ENCODE data around the gene GPR3.

The GPR3 gene

DNA sequence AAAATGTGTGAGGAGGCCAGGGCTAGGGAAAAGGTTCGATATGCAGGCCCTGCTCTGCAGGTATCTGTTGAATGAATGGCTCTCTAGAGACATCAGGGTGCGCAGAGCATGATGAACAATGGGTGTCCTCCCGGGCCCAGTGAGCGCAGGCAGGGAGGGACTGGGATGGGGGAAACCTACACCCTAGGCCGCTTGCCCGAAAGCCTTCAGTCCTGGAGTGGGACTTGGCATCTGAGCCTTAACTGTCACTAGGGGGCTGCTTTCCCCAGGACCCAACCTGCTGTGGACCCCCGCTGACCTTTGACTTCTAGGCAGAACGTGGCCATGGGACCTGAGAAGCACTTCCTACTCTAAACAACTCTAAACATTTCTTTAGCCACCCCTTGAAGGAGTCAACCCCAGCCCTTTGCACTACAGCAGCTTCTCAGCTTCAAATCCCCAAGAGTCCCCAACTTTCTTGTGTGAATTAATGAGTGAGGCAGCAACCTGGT, 25.2 kb upstream of the GPR3 start:
- H3K27ac ChIP-seq, result peak overlapping the region; percentile 100
- DNase-seq (ENCODE audit: low spot score), result no peak
- ChIA-PET POLR2A (ENCODE audit: low non-redundant PET) (interaction anchor here (0.7 to 1.1 kb wide), 4 partner anchors 9 to 20 kb away, joined by 3 to 5 read pairs (median 4); no protein-coding TSS in a partner anchor), CTCF (interaction anchor here (1.3 to 3.0 kb wide), 5 partner anchors 20 to 66 kb away, joined by 3 to 19 read pairs (median 5); no protein-coding TSS in a partner anchor)
- TF ChIP-seq, protein P1, sequence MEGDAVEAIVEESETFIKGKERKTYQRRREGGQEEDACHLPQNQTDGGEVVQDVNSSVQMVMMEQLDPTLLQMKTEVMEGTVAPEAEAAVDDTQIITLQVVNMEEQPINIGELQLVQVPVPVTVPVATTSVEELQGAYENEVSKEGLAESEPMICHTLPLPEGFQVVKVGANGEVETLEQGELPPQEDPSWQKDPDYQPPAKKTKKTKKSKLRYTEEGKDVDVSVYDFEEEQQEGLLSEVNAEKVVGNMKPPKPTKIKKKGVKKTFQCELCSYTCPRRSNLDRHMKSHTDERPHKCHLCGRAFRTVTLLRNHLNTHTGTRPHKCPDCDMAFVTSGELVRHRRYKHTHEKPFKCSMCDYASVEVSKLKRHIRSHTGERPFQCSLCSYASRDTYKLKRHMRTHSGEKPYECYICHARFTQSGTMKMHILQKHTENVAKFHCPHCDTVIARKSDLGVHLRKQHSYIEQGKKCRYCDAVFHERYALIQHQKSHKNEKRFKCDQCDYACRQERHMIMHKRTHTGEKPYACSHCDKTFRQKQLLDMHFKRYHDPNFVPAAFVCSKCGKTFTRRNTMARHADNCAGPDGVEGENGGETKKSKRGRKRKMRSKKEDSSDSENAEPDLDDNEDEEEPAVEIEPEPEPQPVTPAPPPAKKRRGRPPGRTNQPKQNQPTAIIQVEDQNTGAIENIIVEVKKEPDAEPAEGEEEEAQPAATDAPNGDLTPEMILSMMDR (conservative IDR thresholded peaks at IDR 0.05; ENCODE audit: low read depth), result no peak

DNA sequence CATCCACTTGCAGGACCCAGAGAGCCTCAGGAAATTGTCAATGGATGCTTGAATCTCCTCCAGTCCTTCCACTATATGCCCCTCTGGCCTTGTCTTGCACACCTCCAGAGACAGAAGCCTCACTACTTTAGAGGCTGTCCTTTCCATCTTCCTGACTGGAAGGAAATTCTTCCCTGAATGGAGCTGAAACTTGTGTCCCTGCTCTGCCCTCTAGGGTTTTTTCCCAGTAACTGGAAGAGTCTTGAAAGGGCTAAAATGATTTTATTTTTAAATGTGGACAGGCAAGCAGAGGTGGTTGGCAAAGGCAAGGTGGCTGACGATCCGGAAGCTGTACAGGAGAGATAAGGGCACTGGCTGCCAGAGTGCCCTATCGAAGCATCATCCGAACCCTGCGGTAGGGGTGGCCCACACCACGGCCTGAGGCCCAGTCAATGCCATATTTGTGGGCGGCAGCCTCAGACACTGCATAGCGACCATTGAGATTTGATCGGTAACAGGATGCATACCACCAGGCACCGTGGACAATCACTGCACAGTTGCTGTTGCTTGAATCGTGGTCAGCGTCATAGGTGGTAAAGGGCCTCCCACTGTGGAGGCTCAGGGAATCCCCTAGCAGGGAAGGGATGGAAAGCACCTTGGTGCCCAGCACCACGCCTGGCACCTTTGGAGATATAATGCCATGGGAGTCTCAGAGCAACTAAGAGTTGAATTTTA, 23.4 kb upstream of the GPR3 start:
- TF ChIP-seq, protein P1 (conservative IDR thresholded peaks at IDR 0.05; ENCODE audit: low read depth), result no peak; the same call in 1 of the 2 replicates
- H3K27ac ChIP-seq, result peak overlapping the region; percentile 100
- CTCF ChIA-PET, result interaction anchor here (0.5 to 1.2 kb wide), 6 partner anchors 12 to 323 kb away, joined by 3 to 6 read pairs (median 3); no protein-coding TSS in a partner anchor
- POLR2A ChIA-PET (ENCODE audit: low non-redundant PET), result interaction anchor here (0.6 kb wide), 1 partner anchor 70 kb away, joined by 3 read pairs; no protein-coding TSS in a partner anchor
- DNase-seq (ENCODE audit: low spot score), result no peak

DNA sequence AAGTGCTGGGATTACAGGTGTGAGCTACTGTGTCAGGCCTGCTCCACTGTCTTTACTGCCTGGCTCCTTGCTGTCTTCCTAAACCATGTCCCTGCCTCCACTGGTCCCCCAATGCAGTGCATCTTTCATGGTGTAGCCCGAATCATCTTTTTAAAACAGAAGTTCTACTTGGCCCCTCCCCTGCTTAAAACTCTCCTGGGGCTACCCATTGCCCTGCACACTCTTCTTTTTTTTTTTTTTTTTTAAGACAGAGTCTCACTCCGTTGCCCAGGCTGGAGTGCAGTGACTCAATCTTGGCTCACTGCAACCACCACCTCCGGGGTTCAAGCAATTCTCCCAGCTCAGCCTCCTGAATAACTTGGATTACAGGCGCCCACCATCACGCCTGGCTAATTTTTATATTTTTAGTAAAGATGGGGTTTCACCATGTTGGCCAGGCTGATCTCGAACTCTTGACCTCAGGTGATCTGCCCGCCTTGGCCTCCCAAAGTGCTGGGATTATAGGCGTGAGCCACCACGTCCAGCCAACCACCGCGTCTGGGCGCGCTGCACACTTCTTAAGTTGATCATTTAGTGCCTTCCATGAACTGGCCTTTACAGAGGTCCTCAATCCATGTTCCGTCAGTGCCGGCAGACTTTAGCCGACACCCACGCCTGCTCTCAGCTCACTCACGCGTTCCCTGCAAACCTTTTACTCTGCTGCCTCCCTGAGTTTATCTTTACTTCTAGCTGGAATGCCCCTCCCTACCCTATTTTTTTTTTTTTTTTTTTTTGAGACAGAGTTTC, 20.2 kb upstream of the GPR3 start:
- DNase-seq (ENCODE audit: low spot score), result no peak
- CTCF ChIA-PET, result interaction anchor here (0.6 kb wide), 2 partner anchors 23 to 234 kb away, joined by 4 to 5 read pairs; no protein-coding TSS in a partner anchor
- TF ChIP-seq, protein P1 (conservative IDR thresholded peaks at IDR 0.05; ENCODE audit: low read depth), result no peak

DNA sequence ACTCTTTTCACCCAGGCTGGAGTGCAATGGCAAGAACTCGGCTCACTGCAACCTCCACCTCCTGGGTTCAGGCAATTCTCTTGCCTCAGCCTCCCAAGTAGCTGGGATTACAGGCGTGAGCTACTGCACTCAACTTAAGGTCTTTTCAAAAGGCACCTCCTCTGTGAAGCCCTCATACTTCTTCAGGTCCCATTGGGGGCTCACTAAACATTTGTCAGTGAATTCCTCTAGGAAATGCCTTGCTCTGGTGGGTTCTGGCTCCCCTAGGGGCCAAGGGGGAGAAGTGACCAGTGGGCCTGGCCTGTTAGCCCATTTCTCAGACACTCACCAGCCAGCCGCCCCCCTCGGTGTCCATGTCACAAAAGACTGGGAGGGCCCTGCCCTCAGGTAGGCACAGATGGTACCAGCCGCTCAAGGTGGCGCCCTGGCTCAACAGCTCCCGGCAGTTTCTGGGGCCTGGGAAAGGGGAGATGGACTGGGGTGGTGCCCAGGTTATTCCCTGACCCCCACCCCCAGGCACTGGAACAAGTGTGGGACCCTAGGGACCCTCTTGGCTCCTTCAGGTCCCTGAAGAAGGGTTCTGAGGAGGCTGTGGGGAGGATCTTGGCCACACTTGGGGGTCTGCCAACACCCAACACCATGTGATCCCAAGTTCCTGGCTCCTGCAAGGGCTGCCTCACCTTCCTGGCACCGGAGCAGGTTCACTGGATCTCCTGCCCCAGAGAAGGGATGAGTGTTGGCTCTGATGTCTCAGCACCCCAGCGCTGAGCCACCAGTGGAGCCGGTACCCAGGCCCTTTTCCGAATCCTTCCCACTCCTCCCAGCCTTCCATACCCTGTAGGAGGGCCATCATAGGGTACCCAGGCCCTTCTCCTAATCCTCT, 19.4 kb upstream of the GPR3 start:
- H3K27ac ChIP-seq, result no peak overlapping the region; the same call in 1 of the 2 replicates
- no peak for DNase-seq (ENCODE audit: low spot score)
- TF ChIP-seq, protein P1 (conservative IDR thresholded peaks at IDR 0.05; ENCODE audit: low read depth), result no peak
- ChIA-PET POLR2A (ENCODE audit: low non-redundant PET) (no interaction called here), CTCF (interaction anchor here (0.6 kb wide), 2 partner anchors 22 to 234 kb away, joined by 4 to 5 read pairs; no protein-coding TSS in a partner anchor)

More for the DNA sequence above, 20.2 kb upstream of the GPR3 start:
- H3K27ac ChIP-seq, result peak overlapping the region; percentile 33; the same call in 1 of the 2 replicates
- POLR2A ChIA-PET (ENCODE audit: low non-redundant PET), result no interaction called here

DNA sequence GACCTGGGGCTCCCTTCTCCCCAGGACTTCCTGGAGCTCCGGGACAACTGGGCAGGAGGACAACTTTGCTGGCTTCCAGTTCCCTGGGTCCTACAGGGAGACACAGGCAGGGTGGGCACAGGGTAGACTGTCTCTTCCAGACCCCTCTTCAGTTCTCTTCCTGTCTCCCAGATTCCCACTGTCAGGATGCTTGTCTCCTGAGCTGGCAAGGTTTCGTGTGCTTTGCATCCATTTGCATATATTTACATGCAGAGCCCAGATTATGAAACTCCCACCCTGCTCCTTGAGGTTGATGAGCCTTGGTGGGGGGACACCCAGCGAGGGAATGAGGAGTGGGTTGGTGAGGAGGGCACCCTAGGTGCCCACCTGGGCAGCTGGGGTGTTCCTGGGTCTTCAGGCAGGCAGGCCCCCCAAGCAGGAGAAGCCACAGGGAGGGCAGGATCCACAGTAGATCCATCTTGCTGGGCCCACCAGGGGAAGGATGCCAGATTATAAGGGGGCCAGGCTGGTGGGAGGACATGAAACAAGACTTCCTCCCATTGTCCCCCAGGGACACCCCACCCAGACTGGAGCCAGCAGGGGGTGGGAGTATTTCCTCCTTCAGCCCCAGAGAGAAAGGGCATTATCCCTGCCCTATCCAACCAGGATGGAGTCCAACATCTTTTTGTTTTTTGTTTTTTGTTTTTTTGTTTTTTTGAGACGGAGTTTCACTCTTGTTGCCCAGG, 17.9 kb upstream of the GPR3 start, which contains the start of gene FCN3:
TSS of gene FCN3 (minus strand) at position 463 of the 725 bp plus-strand sequence. CDS start at position 457, 6 bp downstream.
- H3K27ac ChIP-seq, result no peak within 1 kb of the TSS
- POLR2A ChIA-PET (ENCODE audit: low non-redundant PET), result no interaction called here
- TF ChIP-seq, protein P1 (conservative IDR thresholded peaks at IDR 0.05; ENCODE audit: low read depth), result no peak
- CTCF ChIA-PET, result interaction anchor here (0.6 kb wide), 1 partner anchor 26 kb away, joined by 3 read pairs; no protein-coding TSS in a partner anchor
- DNase-seq (ENCODE audit: low spot score), result no peak

All from RWPE1 (cell line).